Smooth muscle cell of the coronary artery (primary cell): ENCODE data around the gene BCKDHA. TPM values are rescaled to one million over a fixed set of nuclear protein-coding genes. Genes with fewer than 3 reads are reported as not detected.

Source experiments
- total RNA-seq: library from RNA; depleted of rRNA; stranded (reverse); fragments of >200 nt; gene quantifications from 2 replicates; pipeline ENCODE4 v1.2.3, GENCODE V29; 2014; ENCODE audit warnings: low replicate concordance

The BCKDHA gene
- 27.8 and 46.7 TPM in 2 replicates for total RNA-seq

GRCh38 chr19:41397086-41398049 lies at the start of gene BCKDHA, which contains the start of gene EXOSC5:
BCKDHA (plus strand) TSS chr19:41397818; CDS start chr19:41397828, 10 bp downstream.
EXOSC5 (minus strand) TSS chr19:41397359; CDS start chr19:41397328, 31 bp downstream.

GRCh38 chr19:41353466-41354342 lies 43.9 kb upstream of the BCKDHA start, which contains the start of gene TGFB1:
TGFB1 (minus strand) TSS chr19:41353922; CDS start chr19:41353044, 878 bp downstream.

GRCh38 chr19:41363753-41364523 lies 33.7 kb upstream of the BCKDHA start, which contains the start of gene B9D2:
B9D2 (minus strand) TSS chr19:41364149; CDS start chr19:41363519, 630 bp downstream.

GRCh38 chr19:41376241-41376997 lies 21.2 kb upstream of the BCKDHA start, which contains the start of gene TMEM91:
TMEM91 (plus strand) TSS chr19:41376533; CDS start chr19:41378310, 1,777 bp downstream.

GRCh38 chr19:41426952-41427646 lies 29.5 kb downstream of the BCKDHA start, which contains the start of gene B3GNT8:
B3GNT8 (minus strand) TSS chr19:41427374; CDS start chr19:41426778, 596 bp downstream.

GRCh38 chr19:41439441-41440222 lies 42.0 kb downstream of the BCKDHA start, which contains the start of gene DMAC2:
DMAC2 (minus strand) TSS chr19:41439912; CDS start chr19:41439899, 13 bp downstream.

GRCh38 chr19:41442473-41443355 lies 45.1 kb downstream of the BCKDHA start, which contains the start of gene ERICH4:
ERICH4 (plus strand) TSS chr19:41443156; CDS start chr19:41443170, 14 bp downstream.

Other genes with a start within 250 kb of the BCKDHA start
- gene CYP2S1, start 204.6 kb upstream of the BCKDHA start, total RNA-seq: 1.8 TPM in 1 of 2 replicates, not detected in the other
- gene AXL, start 178.6 kb upstream of the BCKDHA start, total RNA-seq: 85.9 and 136 TPM in 2 replicates
- gene HNRNPUL1, start 133.4 kb upstream of the BCKDHA start, total RNA-seq: 29.7 and 56.8 TPM in 2 replicates
- 5.6 and 9.5 TPM in 2 replicates for gene CCDC97, start 87.6 kb upstream of the BCKDHA start, total RNA-seq
- gene TGFB1, start 43.9 kb upstream of the BCKDHA start, total RNA-seq: 8.9 and 24.4 TPM in 2 replicates
- 5.3 and 6.0 TPM in 2 replicates for gene B9D2, start 33.7 kb upstream of the BCKDHA start, total RNA-seq
- gene TMEM91, start 21.3 kb upstream of the BCKDHA start, total RNA-seq: 2.3 and 6.1 TPM in 2 replicates
- 8.2 and 12.7 TPM in 2 replicates for gene EXOSC5, start 459 bp upstream of the BCKDHA start, total RNA-seq
- 0.60 and 3.6 TPM in 2 replicates for gene B3GNT8, start 29.6 kb downstream of the BCKDHA start, total RNA-seq
- 23.9 and 33.8 TPM in 2 replicates for gene DMAC2, start 42.1 kb downstream of the BCKDHA start, total RNA-seq
- gene ERICH4, start 45.3 kb downstream of the BCKDHA start, total RNA-seq: not detected in 2 replicates
- not detected in 2 replicates for gene CEACAM21, start 178.3 kb downstream of the BCKDHA start, total RNA-seq
- gene CEACAM4, start 229.3 kb downstream of the BCKDHA start, total RNA-seq: not detected in 2 replicates